ENCODE measurements around the gene HOXA9.

HOXA9 gene

DNA sequence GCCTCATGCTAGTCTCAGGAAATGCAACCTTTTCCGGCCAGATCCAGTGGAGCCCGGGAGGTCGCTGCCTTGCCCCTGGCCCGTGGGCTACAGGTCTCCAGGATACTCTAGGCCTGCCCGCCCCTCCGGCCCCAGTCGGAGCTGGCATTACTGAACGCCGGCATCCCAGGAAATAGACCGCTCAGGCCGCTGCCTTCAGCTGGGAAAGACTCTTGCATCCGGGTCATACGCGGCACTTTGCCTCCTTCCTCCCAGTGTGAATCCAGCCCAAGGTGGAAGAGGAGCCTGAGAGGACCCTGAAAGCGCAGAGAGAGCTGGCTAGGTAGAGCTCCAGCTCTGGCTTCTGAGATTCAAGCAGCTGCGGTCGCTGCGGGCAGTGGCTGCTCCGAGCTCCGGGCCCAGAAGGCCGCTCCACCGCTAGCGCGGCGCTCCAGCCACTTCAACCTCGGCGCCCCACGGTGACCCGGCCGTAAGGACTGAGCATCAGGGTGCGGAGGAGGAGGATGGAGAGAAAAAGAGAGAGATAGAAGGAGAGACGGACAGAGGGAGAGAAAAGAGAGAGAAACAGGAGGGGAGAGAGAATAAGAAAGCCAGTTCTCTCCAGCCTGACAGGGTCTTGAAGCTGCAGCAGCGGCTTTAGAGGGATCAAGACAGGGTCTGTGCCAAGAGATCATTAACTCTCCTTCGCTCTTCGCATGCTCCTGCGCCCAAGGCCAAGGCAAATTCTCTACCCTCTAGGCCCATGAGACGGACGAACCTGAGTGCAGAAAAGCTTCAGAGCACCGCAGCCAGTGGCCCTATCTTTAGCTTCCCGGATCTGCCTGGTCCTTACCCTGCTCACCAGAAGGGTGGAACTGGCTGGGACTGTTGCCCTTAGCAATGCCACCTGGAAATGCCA is 10.5 kb upstream of the HOXA9 start:
- peak; percentile 7 for DNase-seq

DNA sequence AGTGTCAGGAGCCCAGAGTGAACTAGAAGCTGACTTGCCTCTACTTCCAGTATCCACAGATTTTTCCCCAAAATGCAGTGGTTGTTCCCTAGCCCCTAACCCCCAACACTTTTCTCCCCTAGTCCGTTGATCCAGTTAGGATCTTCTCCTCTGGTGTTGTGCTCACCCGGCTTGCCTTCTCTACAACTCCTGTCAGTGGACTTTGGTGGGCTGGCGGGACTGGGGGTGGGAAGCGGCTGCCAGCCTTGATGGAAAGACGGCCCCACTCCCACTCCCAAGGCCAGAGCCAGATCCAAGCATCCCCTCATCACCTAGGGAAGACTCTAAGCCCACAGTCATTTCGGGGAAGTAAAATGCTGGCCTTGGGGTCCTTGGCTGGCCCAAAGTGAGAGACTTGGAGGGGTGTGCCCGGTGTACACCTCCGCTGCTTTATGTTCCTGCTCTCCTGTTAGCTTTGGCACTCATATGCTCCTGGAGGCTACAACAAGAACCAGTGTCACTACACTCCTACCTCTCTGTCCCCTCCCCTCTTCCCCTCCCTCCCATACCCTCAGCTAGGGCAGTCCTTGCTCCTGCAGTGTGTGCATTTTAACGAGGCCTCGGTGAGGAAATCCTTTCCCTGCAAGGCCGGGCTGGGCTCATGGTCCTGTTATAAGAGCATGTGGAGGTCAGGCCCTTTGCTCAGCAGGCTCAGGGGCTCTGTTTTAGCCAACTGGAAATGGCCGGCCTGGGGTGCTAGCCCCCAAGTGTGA is 9.7 kb upstream of the HOXA9 start:
- peak; percentile 6 for DNase-seq

DNA sequence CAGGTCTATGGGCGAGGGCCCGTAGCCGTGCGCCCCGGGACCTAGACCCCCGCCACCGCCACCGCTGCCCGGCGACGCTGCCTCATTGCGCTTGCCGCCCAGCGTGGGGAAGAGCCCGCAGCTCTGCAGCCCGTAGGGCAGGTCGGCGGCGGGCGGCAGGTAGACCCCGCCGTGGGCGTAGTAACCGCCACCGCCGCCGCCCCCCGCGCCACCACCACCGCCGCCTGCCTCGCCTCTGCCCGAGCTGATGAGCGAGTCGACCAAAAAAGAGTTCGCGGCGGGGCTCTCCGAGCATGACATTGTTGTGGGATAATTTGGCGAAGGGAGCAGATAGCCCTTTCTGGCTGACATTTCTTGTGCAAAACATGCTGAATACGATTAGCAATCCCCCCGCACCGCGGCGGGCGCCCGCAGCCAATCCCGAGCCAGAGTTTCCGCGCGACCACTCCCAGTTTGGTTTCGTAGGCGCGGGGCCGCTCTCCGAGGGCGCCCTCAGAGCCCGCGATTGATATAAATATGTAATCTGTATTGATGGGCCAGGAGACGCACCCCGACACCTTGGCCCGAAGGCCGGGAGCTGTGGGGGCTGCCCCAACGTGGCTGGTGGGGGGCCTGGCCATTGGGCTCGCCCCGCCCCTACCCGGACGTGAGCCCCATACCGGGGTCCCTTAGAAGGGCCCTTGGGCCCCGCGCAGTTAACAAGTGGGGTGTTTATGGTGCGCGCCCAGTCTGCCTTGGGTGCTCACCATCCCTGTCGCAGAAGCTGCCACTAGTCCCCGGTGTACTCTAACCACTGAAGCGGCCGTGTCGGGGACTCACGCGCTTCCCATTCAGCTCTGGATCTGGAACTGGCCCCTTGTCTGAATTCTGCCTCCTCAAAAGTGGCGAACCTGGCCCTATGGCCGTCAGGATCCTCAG is 8.9 kb upstream of the HOXA9 start, which contains the start of gene HOXA10:
Gene HOXA10 (minus strand): TSS at position 365 of the 918 bp plus-strand sequence. CDS start 14 bp downstream, at position 351.
- peak; percentile 17 for DNase-seq

DNA sequence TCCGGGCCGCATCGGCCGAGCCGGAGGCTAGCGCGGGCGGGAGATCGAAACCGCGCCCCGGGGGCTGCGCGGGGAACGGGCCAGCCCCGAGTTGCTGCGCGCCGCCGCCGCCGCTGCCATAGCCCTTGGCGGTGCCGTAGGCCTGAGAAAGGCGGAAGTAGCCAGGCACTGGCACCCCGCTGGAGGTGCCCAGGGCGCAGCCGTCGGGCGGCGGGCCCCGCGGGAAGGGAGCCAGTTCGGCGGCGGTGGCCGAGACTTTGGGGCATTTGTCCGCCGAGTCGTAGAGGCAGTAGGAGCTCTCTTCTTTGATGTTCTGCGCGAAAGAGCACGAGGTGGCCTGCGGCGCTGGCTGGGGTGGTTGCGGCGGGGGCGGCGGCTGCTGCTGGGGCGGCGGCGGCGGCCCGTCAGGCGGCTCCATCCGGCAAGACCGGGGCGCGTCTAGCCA is 8.2 kb upstream of the HOXA9 start:
- peak; percentile 29 for DNase-seq

DNA sequence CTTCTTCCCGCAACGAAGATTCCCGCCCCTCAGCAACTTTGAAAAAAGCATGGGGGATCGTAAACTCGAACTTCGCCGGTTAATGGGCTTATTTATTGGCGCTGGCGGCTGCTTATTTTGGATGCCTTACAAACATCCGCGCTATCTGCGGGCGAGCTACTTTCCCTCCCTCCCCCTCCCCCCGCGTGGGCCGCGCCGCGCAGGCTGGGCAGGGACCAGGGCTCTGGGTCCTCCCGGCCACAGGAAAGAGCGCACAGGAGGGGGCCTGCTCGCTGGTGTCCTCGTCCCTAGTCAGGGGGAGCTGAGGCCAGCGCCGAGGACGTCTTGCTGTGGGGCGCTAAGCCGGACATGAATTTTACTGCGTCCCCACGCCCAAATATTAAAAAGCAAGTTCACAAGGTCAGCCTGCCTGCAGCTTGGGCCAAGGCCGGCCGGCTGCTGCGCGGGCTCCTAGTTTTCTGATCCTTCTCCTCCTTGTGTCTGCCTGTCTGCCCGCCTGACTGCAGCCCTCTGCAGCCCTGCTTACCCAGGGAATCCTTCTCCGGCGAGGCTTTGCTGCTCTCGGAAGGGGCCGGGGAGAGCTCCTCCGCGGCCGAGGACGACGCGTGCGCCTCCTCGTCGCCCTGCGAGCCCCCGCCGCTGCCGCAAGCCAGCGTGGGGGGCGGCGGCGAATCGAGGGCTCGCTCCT is 7.6 kb upstream of the HOXA9 start:
- peak; percentile 27 for DNase-seq

DNA sequence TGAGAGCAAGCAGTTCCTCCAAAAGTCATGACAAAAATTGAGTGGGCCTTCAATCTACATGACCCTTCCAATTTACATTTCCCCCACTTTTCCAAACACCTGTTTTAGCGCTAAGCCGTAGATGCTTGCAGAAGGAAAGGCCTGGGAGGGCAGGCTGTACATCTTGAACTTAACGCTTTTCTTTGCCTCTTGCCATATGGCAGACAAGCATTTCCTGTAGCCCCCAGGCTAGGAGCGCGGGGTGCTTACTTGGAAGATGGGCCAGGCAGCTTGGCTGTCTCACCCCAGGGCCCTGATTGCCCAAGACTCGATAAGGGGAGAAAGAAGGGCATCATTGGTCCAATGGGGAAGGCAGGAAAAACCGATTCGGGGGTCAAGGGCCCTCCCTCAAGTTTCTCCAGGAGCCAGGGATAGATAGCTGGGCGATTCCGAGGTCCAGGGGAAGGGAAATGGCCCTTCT is 7.0 kb upstream of the HOXA9 start:
- DNase-seq = peak; percentile 14

DNA sequence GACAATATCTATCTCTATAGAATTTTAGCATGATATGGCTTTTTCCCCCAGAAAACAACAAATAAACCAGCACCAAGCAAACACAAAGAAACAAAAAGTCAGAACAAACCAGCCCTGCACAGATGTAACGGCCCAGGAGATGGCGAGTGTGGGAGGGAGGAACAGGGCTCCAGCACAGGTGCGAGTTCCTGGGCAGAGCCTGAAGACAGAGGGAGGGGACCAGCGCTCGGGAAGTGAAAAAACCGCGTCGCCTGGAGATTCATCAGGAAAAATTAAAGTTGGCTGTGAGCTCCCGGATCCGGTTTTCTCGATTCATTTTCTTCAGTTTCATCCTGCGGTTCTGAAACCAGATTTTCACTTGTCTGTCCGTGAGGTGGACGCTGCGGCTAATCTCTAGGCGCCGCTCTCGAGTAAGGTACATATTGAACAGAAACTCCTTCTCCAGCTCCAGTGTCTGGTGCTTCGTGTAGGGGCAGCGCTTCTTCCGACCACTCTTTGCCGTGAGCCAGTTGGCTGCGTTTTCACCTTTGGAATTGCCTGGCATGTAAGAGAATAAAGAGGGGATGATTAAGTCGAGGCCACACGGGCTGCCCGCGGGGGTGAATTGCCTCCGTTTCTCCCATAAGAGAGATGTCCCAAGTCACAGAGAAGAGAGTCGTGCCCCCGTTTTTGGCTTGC is 6.4 kb upstream of the HOXA9 start:
- peak; percentile 10 for DNase-seq

DNA sequence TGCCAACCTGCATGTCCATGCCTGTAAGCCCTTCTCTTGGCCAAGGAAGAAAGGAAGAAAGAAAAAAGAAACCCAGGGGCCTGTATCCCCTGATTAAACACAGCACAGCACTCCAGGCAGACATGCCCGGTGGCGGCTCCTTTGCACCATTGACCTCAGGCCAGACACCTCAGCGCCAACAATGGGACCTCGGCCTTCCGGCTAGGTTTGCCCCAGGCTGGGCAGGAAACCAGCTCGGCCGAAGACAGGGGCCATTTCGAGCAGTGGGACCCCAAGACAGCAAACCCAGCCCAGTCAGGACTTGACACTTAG is 5.9 kb upstream of the HOXA9 start:
- DNase-seq = no peak

DNA sequence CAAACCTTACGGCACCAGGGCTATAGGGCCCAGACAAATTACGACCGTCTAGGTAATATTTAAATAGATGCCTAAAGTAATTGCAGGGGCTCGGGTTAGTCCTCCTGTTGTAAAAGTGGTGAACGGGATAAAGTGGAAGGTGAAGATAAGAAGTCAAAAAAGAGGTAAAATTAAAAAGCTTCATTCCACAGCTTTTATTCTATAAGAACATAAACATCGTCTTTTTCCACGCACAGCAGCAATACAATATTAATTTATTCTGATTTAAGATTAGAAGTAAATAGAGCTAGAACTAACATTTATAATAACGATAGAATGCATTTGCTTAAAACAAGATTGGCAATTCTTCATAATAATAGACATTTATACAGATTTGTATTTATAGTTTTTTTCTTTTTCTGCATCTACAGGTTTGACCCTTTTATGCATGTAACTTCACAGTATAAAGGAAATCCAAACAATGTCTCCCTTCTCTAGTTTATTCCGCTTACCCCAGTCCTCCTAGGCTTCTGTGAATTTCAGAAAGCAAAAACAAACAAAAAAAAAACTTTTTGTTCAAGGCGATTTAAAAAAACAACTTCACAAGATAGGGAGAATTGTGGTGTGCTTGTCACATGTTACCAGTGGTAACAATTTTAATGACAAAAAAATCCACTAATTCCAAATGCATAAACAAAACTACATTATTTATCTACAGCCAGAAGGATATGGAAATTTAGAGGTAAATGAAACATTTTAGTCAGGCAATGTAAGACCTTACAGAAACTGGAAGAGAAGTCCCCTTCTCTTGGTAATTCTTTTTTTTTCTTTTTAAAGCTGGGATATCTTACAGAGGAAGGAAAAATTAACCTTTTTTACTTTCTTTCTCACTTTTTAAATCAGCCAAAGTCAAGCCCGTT is 5.3 kb upstream of the HOXA9 start:
- no peak for DNase-seq

DNA sequence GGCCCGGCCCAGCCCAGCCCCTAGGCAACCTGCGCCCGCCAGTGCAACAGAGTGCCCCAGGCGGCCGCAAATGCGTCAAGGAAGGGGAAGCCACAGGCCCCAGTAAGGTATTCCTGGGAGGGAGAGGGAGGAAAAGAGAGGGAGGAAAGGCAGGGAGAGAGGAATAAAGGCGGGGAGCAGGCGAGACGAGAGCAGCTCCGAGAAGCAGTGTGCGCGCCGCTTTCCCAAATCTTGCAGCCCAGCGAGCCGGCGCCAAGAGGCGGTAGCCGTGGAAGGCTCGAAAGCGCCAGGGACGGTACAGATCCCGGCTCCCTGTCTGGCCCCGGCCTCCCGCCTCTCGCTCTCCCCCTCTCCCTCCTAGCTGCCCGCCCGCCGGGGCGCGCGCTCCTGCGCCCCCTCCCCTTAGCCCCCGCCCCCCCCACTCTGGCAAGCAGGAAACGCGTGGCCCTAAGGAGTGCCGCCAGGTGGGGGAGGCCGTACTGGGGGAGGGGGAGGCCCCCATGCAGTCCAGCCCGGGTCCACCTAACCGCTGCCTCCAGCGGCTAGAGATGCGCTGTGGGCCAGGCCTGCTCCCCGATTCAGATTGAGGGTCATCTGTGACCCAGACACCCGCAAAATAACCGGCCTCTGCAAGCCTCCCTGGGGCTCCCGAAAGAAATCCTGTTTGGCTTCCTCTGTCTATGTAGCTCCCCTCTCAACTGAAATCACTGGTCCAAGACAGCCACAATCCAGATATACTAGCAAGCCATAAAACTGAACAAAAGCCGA is 4.5 kb upstream of the HOXA9 start:
- DNase-seq = no peak

DNA sequence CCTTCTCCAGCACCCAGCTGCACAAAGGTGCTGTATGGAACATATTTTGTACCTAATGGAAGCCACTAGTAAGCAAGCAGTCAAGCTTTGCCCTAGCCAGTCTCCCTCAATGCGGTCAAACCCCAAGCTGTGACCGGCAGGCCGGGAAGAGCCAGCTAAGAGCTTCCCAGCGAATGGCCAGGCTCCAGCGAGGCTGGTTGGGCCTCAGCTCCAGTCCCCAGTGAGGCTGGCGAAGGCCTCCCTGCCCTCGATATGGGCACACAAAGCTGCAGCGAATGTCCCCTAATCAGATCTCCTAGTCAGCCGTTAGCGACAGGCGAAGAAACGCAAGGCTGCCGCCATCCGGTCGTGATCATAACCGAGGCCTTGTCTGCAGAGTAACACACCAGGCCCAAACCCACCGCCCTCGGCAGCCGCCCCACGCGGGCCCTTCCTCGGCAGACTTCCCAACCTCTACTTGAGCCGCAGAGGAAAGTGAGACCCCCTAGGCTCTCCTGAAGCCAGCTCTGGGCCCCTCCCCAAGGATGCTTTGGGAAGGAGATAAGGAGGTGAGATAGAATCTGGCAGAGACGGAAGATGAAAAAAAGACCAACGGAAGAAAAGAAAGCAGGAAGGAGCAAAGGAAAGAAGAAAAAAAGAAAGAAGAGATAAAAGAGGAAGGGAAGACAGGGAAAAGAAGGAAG is 3.1 kb upstream of the HOXA9 start:
- DNase-seq = no peak

DNA sequence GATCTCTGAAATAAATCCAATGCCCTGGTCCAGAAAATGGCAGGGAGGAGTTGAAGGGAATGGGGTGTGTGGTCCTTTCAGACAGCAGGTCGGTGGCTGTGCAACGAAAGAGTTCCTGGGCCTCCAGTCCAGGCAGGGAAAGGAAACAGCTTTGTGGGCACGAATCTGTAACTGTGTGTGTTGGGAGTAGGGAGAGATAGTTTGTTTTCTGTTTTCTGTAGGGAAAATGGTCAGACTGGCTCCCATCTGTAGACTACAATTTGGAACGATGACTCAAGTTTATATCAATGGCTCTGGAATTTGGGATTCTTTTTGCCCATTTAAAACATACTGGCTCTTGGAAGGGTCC is 2.6 kb upstream of the HOXA9 start:
- no peak for DNase-seq

DNA sequence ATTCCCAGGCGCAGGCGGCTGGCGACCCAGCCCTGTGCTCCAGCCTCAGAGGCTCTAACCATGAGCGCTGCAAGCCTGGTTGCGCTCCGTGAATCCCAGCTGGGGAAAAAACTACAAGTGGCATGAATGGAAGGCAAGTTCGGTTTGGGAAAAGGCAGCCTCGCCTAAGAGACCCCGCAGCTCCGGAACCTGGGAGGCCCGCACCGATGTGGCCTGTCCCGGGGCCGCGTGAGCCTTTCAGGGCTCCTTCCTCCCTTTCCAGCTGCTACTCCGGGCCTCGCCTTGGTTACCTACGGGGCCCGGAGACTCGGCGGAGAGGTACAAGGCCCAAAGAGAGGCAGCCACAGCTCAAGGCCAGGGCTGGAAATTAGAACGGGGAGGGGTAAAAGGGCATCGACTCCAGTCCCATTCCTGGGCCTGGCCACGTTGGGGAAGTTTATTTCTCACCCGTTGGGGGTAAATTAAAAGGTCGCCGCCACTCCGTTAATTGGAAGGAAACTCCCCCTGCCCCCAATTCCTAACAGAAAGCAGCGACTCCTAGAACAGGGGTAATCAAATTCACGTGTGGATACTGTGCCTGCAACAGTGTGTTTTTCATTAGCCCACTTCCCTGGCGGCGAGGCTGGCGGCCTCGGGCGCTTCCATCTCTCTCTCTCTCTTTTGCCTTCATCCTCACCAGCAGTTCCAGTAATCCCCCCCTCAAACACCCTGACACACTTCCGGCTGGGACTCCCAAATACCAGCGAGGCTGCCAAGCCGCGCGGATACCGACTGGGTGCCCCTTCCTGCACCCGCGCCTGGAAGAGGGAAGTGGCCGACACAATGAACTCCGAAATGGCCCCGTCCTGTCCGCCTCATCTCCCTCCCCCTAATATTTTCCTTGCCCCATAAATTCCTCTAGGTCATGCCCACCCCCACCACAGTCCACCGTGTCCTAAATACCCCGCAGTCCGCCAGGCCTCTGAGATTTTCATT is 1.5 kb upstream of the HOXA9 start:
- DNase-seq = no peak

DNA sequence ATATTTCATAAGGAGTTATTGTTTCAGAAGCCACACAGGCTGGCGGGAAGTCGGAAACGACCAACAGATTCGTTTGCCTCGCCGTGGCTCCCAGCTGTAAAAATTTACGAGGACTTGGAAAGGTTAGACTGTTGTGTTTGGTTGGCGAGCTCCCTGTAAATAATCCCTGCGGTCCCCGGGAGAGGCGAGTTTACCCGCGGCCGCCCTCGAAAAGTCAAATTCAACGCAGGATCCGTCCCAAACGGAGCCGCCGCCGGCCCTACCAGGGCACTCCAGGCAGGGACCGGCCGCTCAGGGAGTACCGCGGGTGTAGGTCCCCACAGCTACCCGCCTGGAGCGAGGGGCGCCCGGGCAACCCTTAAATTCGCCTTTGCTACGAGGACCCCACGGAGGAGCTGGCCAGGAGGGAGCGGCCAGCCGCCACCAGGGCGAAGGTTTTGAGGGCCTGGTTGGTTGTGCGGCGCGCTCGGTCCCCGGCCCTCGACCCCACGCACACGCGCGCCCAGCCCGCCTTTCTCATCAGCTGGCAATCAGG is 726 bp upstream of the HOXA9 start:
- no peak for DNase-seq

DNA sequence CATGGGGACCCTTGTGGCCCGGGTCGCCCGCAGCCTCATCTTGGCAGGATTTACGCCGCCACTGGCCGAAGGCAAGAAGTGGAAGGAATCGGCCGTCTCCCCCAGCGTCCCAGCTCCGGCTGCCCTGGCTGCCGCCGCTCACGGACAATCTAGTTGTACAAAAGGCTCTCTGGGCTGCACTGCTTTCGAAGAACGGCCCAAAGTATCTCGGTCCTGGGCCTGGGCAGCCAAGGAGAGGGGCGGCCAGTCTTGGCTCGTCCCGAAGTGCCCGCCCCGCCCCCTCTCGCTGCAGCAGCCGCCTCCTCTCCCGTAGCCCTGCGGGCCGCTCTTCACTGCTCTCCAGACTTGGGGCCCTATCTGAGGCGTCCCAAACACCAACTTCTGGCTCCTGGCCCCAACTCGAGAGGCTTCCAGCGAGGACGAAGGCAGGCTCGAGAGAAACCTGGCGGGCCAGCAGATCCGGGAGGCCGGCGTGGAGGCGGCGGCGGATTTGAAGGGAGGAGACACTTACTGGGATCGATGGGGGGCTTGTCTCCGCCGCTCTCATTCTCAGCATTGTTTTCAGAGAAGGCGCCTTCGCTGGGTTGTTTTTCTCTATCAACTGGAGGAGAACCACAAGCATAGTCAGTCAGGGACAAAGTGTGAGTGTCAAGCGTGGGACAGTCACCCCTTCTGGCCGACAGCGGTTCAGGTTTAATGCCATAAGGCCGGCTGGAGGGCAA is 809 bp downstream of the HOXA9 start:
- no peak for DNase-seq

DNA sequence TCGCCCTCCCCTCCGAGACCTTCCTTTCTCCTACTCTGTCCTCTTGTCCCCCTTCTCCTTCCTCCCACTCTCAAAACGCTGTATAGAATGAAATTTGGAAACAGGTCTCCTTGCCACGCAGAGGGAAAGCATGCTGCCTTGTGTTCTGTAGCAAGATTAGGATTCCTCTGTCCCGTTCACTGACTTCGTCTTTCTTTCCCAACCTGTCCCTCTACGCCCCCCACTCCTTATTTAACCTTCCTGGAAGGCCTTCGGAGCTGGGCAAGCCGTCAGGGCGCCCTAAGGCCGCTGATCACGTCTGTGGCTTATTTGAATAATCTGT is 1.3 kb downstream of the HOXA9 start:
- no peak for DNase-seq

Data from activated naive CD4-positive, alpha-beta T cell treated with anti-CD3 and anti-CD28 coated beads, Interleukin-2, amount 50 U/mL, for 16 hours (primary cell).